ENCODE data around the gene TRPM3. TPM values are rescaled to one million over a fixed set of nuclear protein-coding genes. Genes with fewer than 3 reads are reported as not detected.

The TRPM3 gene
- total and polyA plus RNA-seq, 7 experiments from 2014 or later = not detected

GRCh38 chr9:70921136-70921535 lies 200.3 kb downstream of the TRPM3 start:
- Histone ChIP-seq H3K9me3 (ENCODE audit: control insufficient read depth in 2 of 3, low read length in 3 of 3) (no peaks in the 10 kb centered on the region), H3K4me1 (ENCODE audit: control insufficient read depth in 2 of 2, insufficient read depth in 2 of 2, low read length in 2 of 2) (no peaks in the 10 kb centered on the region), H3K27me3 (ENCODE audit: control insufficient read depth in 2 of 2, insufficient read depth in 2 of 2, low read length in 2 of 2) (no peaks in the 10 kb centered on the region), H3K36me3 (ENCODE audit: control insufficient read depth in 2 of 3, insufficient read depth in 3 of 3, low read length in 3 of 3) (no peaks in the 10 kb centered on the region), H3K27ac (ENCODE audit: low read depth, low read length) (no peak overlapping the region), H3K4me3 (ENCODE audit: low read length) (no peak overlapping the region)
- H3K4me1 Mint-ChIP-seq = no peaks in the 10 kb centered on the region
- ChIA-PET POLR2A (no interaction called here), CTCF (no interaction called here)
- DNase-seq (no peak), ATAC-seq (no peak)
- intact Hi-C loops (cut with micrococcal nuclease) = loop anchor here in 1 of 2 donors (10.0 kb wide), 1 partner anchor 64 kb away; no protein-coding TSS in a partner anchor
- peaks cover 0 to 6% (median 0%) of the 10 kb centered on the region in 5 donors for H3K27me3 Mint-ChIP-seq
- H3K36me3 Mint-ChIP-seq = no peaks in the 10 kb centered on the region
- H3K27ac Mint-ChIP-seq = no peak overlapping the region
- H3K9me3 Mint-ChIP-seq = no peaks in the 10 kb centered on the region
- no peak overlapping the region for H3K4me3 Mint-ChIP-seq

GRCh38 chr9:70917277-70917676 lies 204.1 kb downstream of the TRPM3 start:
- no peaks in the 10 kb centered on the region for H3K36me3 Mint-ChIP-seq
- CTCF ChIA-PET = no interaction called here

DNA sequence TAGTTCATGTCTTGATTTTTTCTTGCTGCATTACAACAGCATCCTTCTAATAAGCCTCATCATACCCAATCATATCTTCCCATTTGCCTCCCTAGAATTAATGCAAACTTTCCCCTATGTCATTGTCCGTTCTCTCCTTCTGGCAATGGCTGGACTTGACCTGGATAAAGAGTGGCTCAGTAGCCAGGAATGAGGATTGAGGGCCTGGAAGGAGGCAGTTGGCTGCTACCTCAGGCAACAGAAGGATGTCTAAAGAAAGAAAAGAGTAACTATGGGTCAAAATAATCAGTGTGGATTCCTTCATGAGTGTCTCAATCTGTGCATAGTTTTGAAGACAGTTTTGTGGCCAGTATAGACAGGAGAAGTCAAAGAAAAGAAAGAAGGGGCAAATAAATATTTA lies 209.6 kb downstream of the TRPM3 start:
- H3K4me3 Mint-ChIP-seq = no peak overlapping the region
- Histone ChIP-seq H3K9me3 (ENCODE audit: control insufficient read depth in 2 of 3, low read length in 3 of 3) (no peaks in the 10 kb centered on the region), H3K27me3 (ENCODE audit: control insufficient read depth in 2 of 2, insufficient read depth in 2 of 2, low read length in 2 of 2) (no peaks in the 10 kb centered on the region), H3K4me3 (ENCODE audit: low read length) (no peak overlapping the region), H3K27ac (ENCODE audit: low read depth, low read length) (no peak overlapping the region), H3K36me3 (ENCODE audit: control insufficient read depth in 2 of 3, insufficient read depth in 3 of 3, low read length in 3 of 3) (no peaks in the 10 kb centered on the region), H3K4me1 (ENCODE audit: control insufficient read depth in 2 of 2, insufficient read depth in 2 of 2, low read length in 2 of 2) (no peaks in the 10 kb centered on the region)
- DNase-seq (no peak), ATAC-seq (no peak)
- intact Hi-C loops (cut with micrococcal nuclease) = no loop called here
- POLR2A ChIA-PET = no interaction called here
- CTCF ChIA-PET = no interaction called here
- no peak overlapping the region for H3K27ac Mint-ChIP-seq
- H3K9me3 Mint-ChIP-seq = peaks cover 0 to 8% (median 1%) of the 10 kb centered on the region in 11 donors
- no peaks in the 10 kb centered on the region for H3K4me1 Mint-ChIP-seq
- peaks cover 0 to 21% (median 13%) of the 10 kb centered on the region in 5 donors for H3K27me3 Mint-ChIP-seq
- H3K36me3 Mint-ChIP-seq = no peaks in the 10 kb centered on the region

More at GRCh38 chr9:70917277-70917676, 204.1 kb downstream of the TRPM3 start:
- intact Hi-C loops (cut with micrococcal nuclease) = no loop called here
- POLR2A ChIA-PET = no interaction called here
- peaks cover 0 to 12% (median 4%) of the 10 kb centered on the region in 5 donors for H3K27me3 Mint-ChIP-seq
- H3K4me1 Mint-ChIP-seq = no peaks in the 10 kb centered on the region
- H3K36me3 ChIP-seq (ENCODE audit: control insufficient read depth in 2 of 3, insufficient read depth in 3 of 3, low read length in 3 of 3) = no peaks in the 10 kb centered on the region
- H3K9me3 ChIP-seq (ENCODE audit: control insufficient read depth in 2 of 3, low read length in 3 of 3) = no peaks in the 10 kb centered on the region
- no peaks in the 10 kb centered on the region for H3K4me1 ChIP-seq (ENCODE audit: control insufficient read depth in 2 of 2, insufficient read depth in 2 of 2, low read length in 2 of 2)
- ATAC-seq (no peak), DNase-seq (no peak)
- H3K27ac ChIP-seq (ENCODE audit: low read depth, low read length) = no peak overlapping the region
- no peak overlapping the region for H3K4me3 ChIP-seq (ENCODE audit: low read length)
- H3K27ac Mint-ChIP-seq = no peak overlapping the region
- H3K9me3 Mint-ChIP-seq = peaks cover 0 to 6% (median 0%) of the 10 kb centered on the region in 11 donors
- no peak overlapping the region for H3K4me3 Mint-ChIP-seq
- H3K27me3 ChIP-seq (ENCODE audit: control insufficient read depth in 2 of 2, insufficient read depth in 2 of 2, low read length in 2 of 2) = no peaks in the 10 kb centered on the region

DNA sequence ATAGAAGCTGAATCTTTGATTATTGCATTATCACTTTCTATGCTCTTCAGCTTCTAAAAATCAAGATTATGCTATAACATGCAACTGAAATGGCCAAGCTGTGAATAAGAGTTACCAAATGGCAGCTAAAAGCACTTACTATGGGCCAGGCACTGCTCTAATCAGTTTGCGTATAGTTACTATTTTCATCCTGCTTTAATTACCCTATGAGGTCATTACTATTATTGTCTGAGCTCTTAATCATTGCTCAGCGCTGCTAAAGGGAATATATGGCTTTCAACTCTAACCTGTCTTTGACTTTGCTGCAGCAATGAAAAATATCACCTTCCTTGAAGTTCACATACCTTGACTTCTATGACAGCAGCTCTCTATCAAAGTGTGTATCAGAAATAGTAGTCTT lies 210.8 kb downstream of the TRPM3 start:
- H3K4me3 Mint-ChIP-seq = no peak overlapping the region
- Histone ChIP-seq H3K9me3 (ENCODE audit: control insufficient read depth in 2 of 3, low read length in 3 of 3) (no peaks in the 10 kb centered on the region), H3K27ac (ENCODE audit: low read depth, low read length) (no peak overlapping the region), H3K4me3 (ENCODE audit: low read length) (no peak overlapping the region), H3K36me3 (ENCODE audit: control insufficient read depth in 2 of 3, insufficient read depth in 3 of 3, low read length in 3 of 3) (no peaks in the 10 kb centered on the region), H3K27me3 (ENCODE audit: control insufficient read depth in 2 of 2, insufficient read depth in 2 of 2, low read length in 2 of 2) (no peaks in the 10 kb centered on the region), H3K4me1 (ENCODE audit: control insufficient read depth in 2 of 2, insufficient read depth in 2 of 2, low read length in 2 of 2) (no peaks in the 10 kb centered on the region)
- peaks cover 0 to 8% (median 1%) of the 10 kb centered on the region in 11 donors for H3K9me3 Mint-ChIP-seq
- ChIA-PET CTCF (no interaction called here), POLR2A (no interaction called here)
- no peaks in the 10 kb centered on the region for H3K4me1 Mint-ChIP-seq
- peaks cover 0 to 21% (median 16%) of the 10 kb centered on the region in 5 donors for H3K27me3 Mint-ChIP-seq
- H3K27ac Mint-ChIP-seq = no peak overlapping the region
- intact Hi-C loops (cut with micrococcal nuclease) = no loop called here
- DNase-seq (no peak), ATAC-seq (no peak)
- no peaks in the 10 kb centered on the region for H3K36me3 Mint-ChIP-seq

DNA sequence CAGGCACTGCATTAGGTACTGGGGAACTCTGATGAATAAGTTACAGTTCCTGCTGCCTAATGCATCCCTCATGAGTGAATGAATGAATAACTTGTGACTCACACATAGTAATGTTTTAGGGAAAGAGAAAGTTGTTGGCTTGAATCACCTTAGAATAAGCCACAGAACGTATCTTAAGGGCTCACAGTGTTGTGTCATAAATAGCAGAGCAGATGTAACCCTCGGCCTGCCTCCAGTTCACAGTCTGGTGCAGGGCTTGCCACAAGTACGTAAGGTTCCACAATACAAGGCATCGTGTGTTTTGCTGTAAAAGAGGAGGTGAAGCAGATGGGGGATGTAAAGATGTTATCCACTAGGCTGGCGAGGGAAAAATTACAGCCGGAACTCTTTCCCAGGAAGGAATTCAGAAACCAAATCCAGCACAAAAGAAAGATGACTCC lies 218.7 kb downstream of the TRPM3 start:
- ATAC-seq = no peak
- no peaks in the 10 kb centered on the region for H3K9me3 ChIP-seq (ENCODE audit: control insufficient read depth in 2 of 3, low read length in 3 of 3)

DNA sequence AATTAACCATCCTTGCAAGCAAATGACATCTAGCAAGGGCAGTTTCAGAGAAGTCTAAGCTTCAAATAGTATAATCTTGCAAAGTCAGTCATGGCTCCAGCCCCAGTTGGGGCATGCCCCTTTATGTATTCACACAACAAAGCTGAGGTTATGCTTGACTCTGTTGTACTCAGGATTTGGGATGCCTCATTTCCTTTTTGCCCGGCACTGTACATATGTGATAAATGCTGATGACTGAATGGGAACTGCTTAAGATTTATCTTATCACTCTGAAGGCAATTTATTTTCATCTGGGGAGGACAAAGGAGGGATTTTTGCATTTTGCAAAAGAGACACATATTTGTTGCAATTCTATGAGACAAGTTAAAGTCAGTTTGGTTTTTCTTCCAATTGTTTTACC lies 219.2 kb downstream of the TRPM3 start:
- Mint-ChIP-seq H3K9me3 (no peaks in the 10 kb centered on the region), H3K4me1 (peaks cover 0 to 2% (median 0%) of the 10 kb centered on the region in 7 donors), H3K4me3 (no peak overlapping the region), H3K27me3 (peaks cover 0 to 20% (median 2%) of the 10 kb centered on the region in 5 donors), H3K27ac (no peak overlapping the region), H3K36me3 (no peaks in the 10 kb centered on the region)
- intact Hi-C loops (cut with micrococcal nuclease) = no loop called here
- H3K27me3 ChIP-seq (ENCODE audit: control insufficient read depth in 2 of 2, insufficient read depth in 2 of 2, low read length in 2 of 2) = no peaks in the 10 kb centered on the region
- no peak overlapping the region for H3K4me3 ChIP-seq (ENCODE audit: low read length)
- DNase-seq (no peak), ATAC-seq (no peak)
- H3K36me3 ChIP-seq (ENCODE audit: control insufficient read depth in 2 of 3, insufficient read depth in 3 of 3, low read length in 3 of 3) = no peaks in the 10 kb centered on the region
- no peak overlapping the region for H3K27ac ChIP-seq (ENCODE audit: low read depth, low read length)
- H3K4me1 ChIP-seq (ENCODE audit: control insufficient read depth in 2 of 2, insufficient read depth in 2 of 2, low read length in 2 of 2) = no peaks in the 10 kb centered on the region
- no peaks in the 10 kb centered on the region for H3K9me3 ChIP-seq (ENCODE audit: control insufficient read depth in 2 of 3, low read length in 3 of 3)
- POLR2A ChIA-PET = no interaction called here
- CTCF ChIA-PET = no interaction called here

More for the DNA sequence above, 218.7 kb downstream of the TRPM3 start:
- H3K36me3 Mint-ChIP-seq = no peaks in the 10 kb centered on the region
- DNase-seq = no peak
- peaks cover 0 to 25% (median 6%) of the 10 kb centered on the region in 5 donors for H3K27me3 Mint-ChIP-seq
- intact Hi-C loops (cut with micrococcal nuclease) = no loop called here
- POLR2A ChIA-PET = no interaction called here
- no peaks in the 10 kb centered on the region for H3K36me3 ChIP-seq (ENCODE audit: control insufficient read depth in 2 of 3, insufficient read depth in 3 of 3, low read length in 3 of 3)
- peaks cover 0 to 1% (median 0%) of the 10 kb centered on the region in 11 donors for H3K9me3 Mint-ChIP-seq
- H3K27ac Mint-ChIP-seq = no peak overlapping the region
- CTCF ChIA-PET = no interaction called here
- H3K4me1 ChIP-seq (ENCODE audit: control insufficient read depth in 2 of 2, insufficient read depth in 2 of 2, low read length in 2 of 2) = no peaks in the 10 kb centered on the region
- H3K4me1 Mint-ChIP-seq = peaks cover 0 to 2% (median 0%) of the 10 kb centered on the region in 7 donors
- no peak overlapping the region for H3K4me3 ChIP-seq (ENCODE audit: low read length)
- H3K27me3 ChIP-seq (ENCODE audit: control insufficient read depth in 2 of 2, insufficient read depth in 2 of 2, low read length in 2 of 2) = no peaks in the 10 kb centered on the region
- no peak overlapping the region for H3K4me3 Mint-ChIP-seq
- no peak overlapping the region for H3K27ac ChIP-seq (ENCODE audit: low read depth, low read length)

DNA sequence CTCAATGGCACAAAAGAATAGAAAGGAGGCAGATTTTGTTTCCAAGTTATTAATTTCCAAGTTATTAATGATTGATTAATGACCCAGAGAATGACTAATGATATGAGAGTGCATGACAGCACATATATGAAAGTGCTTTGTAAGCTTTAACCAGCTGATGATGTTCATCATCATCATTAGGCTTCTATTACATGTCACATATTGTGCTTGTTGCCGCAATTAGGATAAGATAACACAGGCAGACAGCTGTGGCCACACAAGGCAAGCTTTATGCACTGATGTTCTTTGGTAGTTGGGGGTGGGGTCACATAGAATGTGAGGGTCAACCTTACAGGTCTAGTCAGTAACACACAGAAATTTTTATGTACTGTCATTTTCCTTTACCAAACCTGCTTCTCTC lies 219.7 kb downstream of the TRPM3 start:
- CTCF ChIA-PET = no interaction called here
- no peak for ATAC-seq

More for the DNA sequence above, 219.7 kb downstream of the TRPM3 start:
- no peaks in the 10 kb centered on the region for H3K36me3 ChIP-seq (ENCODE audit: control insufficient read depth in 2 of 3, insufficient read depth in 3 of 3, low read length in 3 of 3)
- Mint-ChIP-seq H3K4me3 (no peak overlapping the region), H3K27ac (no peak overlapping the region), H3K36me3 (no peaks in the 10 kb centered on the region), H3K9me3 (no peaks in the 10 kb centered on the region), H3K27me3 (peaks cover 0 to 18% (median 0%) of the 10 kb centered on the region in 5 donors), H3K4me1 (peaks cover 0 to 2% (median 0%) of the 10 kb centered on the region in 7 donors)
- H3K4me1 ChIP-seq (ENCODE audit: control insufficient read depth in 2 of 2, insufficient read depth in 2 of 2, low read length in 2 of 2) = no peaks in the 10 kb centered on the region
- H3K4me3 ChIP-seq (ENCODE audit: low read length) = no peak overlapping the region
- no peak overlapping the region for H3K27ac ChIP-seq (ENCODE audit: low read depth, low read length)
- H3K27me3 ChIP-seq (ENCODE audit: control insufficient read depth in 2 of 2, insufficient read depth in 2 of 2, low read length in 2 of 2) = no peaks in the 10 kb centered on the region
- POLR2A ChIA-PET = no interaction called here
- no peaks in the 10 kb centered on the region for H3K9me3 ChIP-seq (ENCODE audit: control insufficient read depth in 2 of 3, low read length in 3 of 3)
- DNase-seq = no peak
- intact Hi-C loops (cut with micrococcal nuclease) = no loop called here
